Neural progenitor cell (in vitro differentiated cells): ENCODE measurements around the gene SCPEP1. TPM values are rescaled to one million over a fixed set of nuclear protein-coding genes. Genes with fewer than 3 reads are reported as not detected.

ENCODE experiments used
- DNase-seq: peaks from one replicate; pipeline ENCODE4 v3.0.0-alpha.2; 2016; ENCODE audit warnings: low spot score
- H2AFZ ChIP-seq: fragments of 200-600 bp; sonication (generic); replicated peaks from 2 replicates; pipeline ENCODE4 v1.6.1; 2016; ENCODE audit warnings: antibody characterized with exemption
- H3F3A ChIP-seq: fragments of 200-600 bp; sonication (generic); 2 replicates; pipeline ENCODE4 v1.6.1; 2016; ENCODE audit warnings: antibody characterized with exemption, low read depth
- H3K27ac ChIP-seq: fragments of 200-600 bp; sonication (generic); 2 replicates; pipeline ENCODE4 v1.5.1; 2016; ENCODE audit warnings: mild to moderate bottlenecking
- H3K27me3 ChIP-seq: fragments of 200-600 bp; sonication (generic); 2 replicates; pipeline ENCODE4 v1.6.1; 2016; ENCODE audit warnings: mild to moderate bottlenecking, moderate library complexity
- H3K36me3 ChIP-seq: fragments of 200-600 bp; sonication (generic); 2 replicates; pipeline ENCODE4 v1.5.1; 2016
- H3K4me1 ChIP-seq: fragments of 200-600 bp; sonication (generic); 2 replicates; pipeline ENCODE4 v1.6.1; 2016; ENCODE audit warnings: mixed run types
- H3K4me2 ChIP-seq: fragments of 200-600 bp; sonication (generic); 2 replicates; pipeline ENCODE4 v1.6.1; 2016
- H3K4me3 ChIP-seq: fragments of 200-600 bp; sonication (generic); 2 replicates; pipeline ENCODE4 v1.5.1; 2016
- H3K79me2 ChIP-seq: fragments of 200-600 bp; sonication (generic); 2 replicates; pipeline ENCODE4 v1.6.1; 2016; ENCODE audit warnings: low read depth
- H3K9ac ChIP-seq: fragments of 200-600 bp; sonication (generic); 2 replicates; pipeline ENCODE4 v1.6.1; 2016
- H3K9me3 ChIP-seq: fragments of 200-600 bp; sonication (generic); 2 replicates; pipeline ENCODE4 v1.5.1; 2016; ENCODE audit warnings: low read depth
- H4K20me1 ChIP-seq: fragments of 200-600 bp; sonication (generic); 2 replicates; pipeline ENCODE4 v1.6.1; 2016; ENCODE audit warnings: low read depth
- H3K27ac Mint-ChIP-seq: 3 replicates; pipeline ENCODE4 v1.8.0; 2021; ENCODE audit warnings: mixed read lengths
- H3K27me3 Mint-ChIP-seq: 2 replicates; pipeline ENCODE4 v1.8.0; 2022; ENCODE audit warnings: low read depth, mild to moderate bottlenecking, inconsistent platforms, moderate library complexity, mixed read lengths; ENCODE audit not compliant: insufficient read depth
- H3K36me3 Mint-ChIP-seq: 3 replicates; pipeline ENCODE4 v1.8.0; 2021; ENCODE audit warnings: mixed read lengths
- H3K4me1 Mint-ChIP-seq: 3 replicates; pipeline ENCODE4 v1.8.0; 2021; ENCODE audit warnings: mixed read lengths
- H3K4me3 Mint-ChIP-seq: 3 replicates; pipeline ENCODE4 v1.8.0; 2021; ENCODE audit warnings: mild to moderate bottlenecking, moderate library complexity, mixed read lengths
- H3K9me3 Mint-ChIP-seq: 3 replicates; pipeline ENCODE4 v1.8.0; 2020; ENCODE audit warnings: mixed read lengths
- CTCF ChIP-seq: fragments of 200-600 bp; sonication (generic); IDR thresholded peaks from 2 replicates; pipeline ENCODE4 v1.5.1; 2017; ENCODE audit warnings: antibody characterized with exemption, mild to moderate bottlenecking
- EZH2 ChIP-seq: fragments of 200-600 bp; sonication (generic); IDR thresholded peaks from 2 replicates; pipeline ENCODE4 v1.6.1; 2017; ENCODE audit warnings: antibody characterized with exemption, mild to moderate bottlenecking, moderate library complexity
- EZH2phosphoT487 ChIP-seq: fragments of 200-600 bp; sonication (generic); IDR thresholded peaks from 2 replicates; pipeline ENCODE4 v1.6.1; 2017; ENCODE audit warnings: antibody characterized with exemption
- total RNA-seq: library from RNA; depleted of rRNA; stranded (reverse); fragments of >200 nt; gene quantifications from 2 replicates; pipeline ENCODE4 v1.2.3, GENCODE V29; 2015; ENCODE audit warnings: low replicate concordance

The SCPEP1 gene
- total RNA-seq, 1 donor from 2014 or later, result 28.7 TPM

DNA sequence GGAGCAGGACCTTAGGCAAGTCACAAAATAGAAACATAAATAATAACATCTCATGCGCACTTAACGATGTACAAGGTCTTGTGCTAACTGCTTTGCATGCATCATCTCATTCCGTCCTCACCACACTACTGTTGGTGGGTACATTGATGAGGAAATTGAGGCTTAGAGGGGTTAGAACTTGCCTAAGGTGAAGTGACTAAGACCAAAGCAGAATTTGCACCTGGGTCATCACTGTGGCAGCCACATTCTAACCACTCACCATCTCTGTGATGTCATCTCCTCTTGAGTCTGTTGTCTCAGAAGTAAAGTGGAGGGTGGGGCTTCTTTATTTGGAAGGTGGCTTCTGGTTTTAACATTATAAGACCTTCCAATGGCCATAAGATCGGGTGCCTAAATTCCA, 43.7 kb upstream of the SCPEP1 start:
- Histone ChIP-seq H3K9ac (no peak overlapping the region), H4K20me1 (no peaks in the 10 kb centered on the region), H3K4me2 (no peak overlapping the region), H3K79me2 (no peaks in the 10 kb centered on the region), H3K9me3 (peaks cover 19% of the 10 kb centered on the region), H3K36me3 (peaks cover 12% of the 10 kb centered on the region), H3K4me3 (no peak overlapping the region), H3K27me3 (no peaks in the 10 kb centered on the region), H3K4me1 (no peaks in the 10 kb centered on the region), H3K27ac (no peak overlapping the region), H3F3A (no peaks in the 10 kb centered on the region), H2AFZ (no peak overlapping the region)
- no peaks in the 10 kb centered on the region for H3K4me1 Mint-ChIP-seq
- peaks cover 3% of the 10 kb centered on the region for H3K27me3 Mint-ChIP-seq
- no peak overlapping the region for H3K4me3 Mint-ChIP-seq
- H3K9me3 Mint-ChIP-seq, result peaks cover 28% of the 10 kb centered on the region
- no peak for DNase-seq
- TF ChIP-seq EZH2 (no peak), EZH2phosphoT487 (no peak), CTCF (no peak)
- peaks cover 49% of the 10 kb centered on the region for H3K36me3 Mint-ChIP-seq
- H3K27ac Mint-ChIP-seq, result no peak overlapping the region

DNA sequence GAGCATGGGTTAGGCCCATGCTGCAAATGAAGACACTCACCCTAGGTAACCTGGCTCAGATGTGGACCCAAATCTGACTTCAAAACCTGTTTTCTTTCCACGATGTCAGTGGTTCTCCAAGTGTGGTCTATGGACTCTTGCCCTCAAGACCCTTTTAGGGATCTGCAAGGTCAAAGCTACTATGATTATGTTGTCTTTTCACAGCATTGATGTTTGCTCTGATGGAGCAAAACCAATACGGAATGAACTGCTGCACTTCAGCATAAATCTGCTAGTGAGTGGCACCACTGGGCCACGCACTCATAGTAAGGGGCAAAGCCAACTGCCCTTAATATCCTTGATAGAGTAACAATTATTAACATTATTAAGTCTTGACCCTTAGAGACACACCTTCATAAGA, 42.5 kb upstream of the SCPEP1 start:
- Histone ChIP-seq H3K9ac (no peak overlapping the region), H3K27me3 (no peaks in the 10 kb centered on the region), H3K4me1 (no peaks in the 10 kb centered on the region), H2AFZ (no peak overlapping the region), H3K27ac (no peak overlapping the region), H3K4me2 (no peak overlapping the region), H3K4me3 (no peak overlapping the region), H3K79me2 (no peaks in the 10 kb centered on the region), H3K36me3 (peaks cover 7% of the 10 kb centered on the region), H3F3A (no peaks in the 10 kb centered on the region), H3K9me3 (peaks cover 7% of the 10 kb centered on the region), H4K20me1 (no peaks in the 10 kb centered on the region)
- peaks cover 19% of the 10 kb centered on the region for H3K9me3 Mint-ChIP-seq
- H3K4me1 Mint-ChIP-seq, result no peaks in the 10 kb centered on the region
- no peak overlapping the region for H3K4me3 Mint-ChIP-seq
- DNase-seq, result no peak
- TF ChIP-seq EZH2phosphoT487 (no peak), CTCF (no peak), EZH2 (no peak)
- H3K27ac Mint-ChIP-seq, result no peak overlapping the region
- peaks cover 51% of the 10 kb centered on the region for H3K36me3 Mint-ChIP-seq
- H3K27me3 Mint-ChIP-seq, result peaks cover 3% of the 10 kb centered on the region

- no peak overlapping the region for H3K4me2 ChIP-seq
- Mint-ChIP-seq H3K9me3 (peaks cover 8% of the 10 kb centered on the region), H3K27me3 (peaks cover 4% of the 10 kb centered on the region), H3K4me3 (no peak overlapping the region), H3K27ac (no peak overlapping the region), H3K4me1 (no peaks in the 10 kb centered on the region), H3K36me3 (peaks cover 59% of the 10 kb centered on the region)
- H3K36me3 ChIP-seq, result peaks cover 5% of the 10 kb centered on the region
- no peaks in the 10 kb centered on the region for H4K20me1 ChIP-seq
- H3K9ac ChIP-seq, result no peak overlapping the region
- no peaks in the 10 kb centered on the region for H3F3A ChIP-seq
- H3K79me2 ChIP-seq, result no peaks in the 10 kb centered on the region
- TF ChIP-seq EZH2 (no peak), EZH2phosphoT487 (no peak), CTCF (no peak)
- DNase-seq, result no peak
- no peaks in the 10 kb centered on the region for H3K27me3 ChIP-seq
- H2AFZ ChIP-seq, result no peak overlapping the region
- no peaks in the 10 kb centered on the region for H3K4me1 ChIP-seq
- no peak overlapping the region for H3K27ac ChIP-seq
- H3K4me3 ChIP-seq, result no peak overlapping the region
- no peaks in the 10 kb centered on the region for H3K9me3 ChIP-seq
These were observed 41.1 kb upstream of the SCPEP1 start for GRCh38 chr17:56936697-56937322.
